Fibroblast of villous mesenchyme (primary cell): ENCODE measurements around the gene IQCH. TPM values are rescaled to one million over a fixed set of nuclear protein-coding genes. Genes with fewer than 3 reads are reported as not detected.

ENCODE experiments used
- DNase-seq: peaks from one replicate; pipeline ENCODE4 v3.0.0-alpha.2; 2010; ENCODE audit warnings: low read depth
- H3K4me3 ChIP-seq: 2 replicates; pipeline ENCODE4 v1.5.1; 2011; ENCODE audit warnings: low read depth, mild to moderate bottlenecking, low read length
- CTCF ChIP-seq: IDR thresholded peaks from 2 replicates; pipeline ENCODE4 v1.5.1; 2012; ENCODE audit warnings: low read depth, mild to moderate bottlenecking, low read length; ENCODE audit not compliant: insufficient read depth
- total RNA-seq: library from RNA; depleted of rRNA; stranded (reverse); fragments of >200 nt; gene quantifications from 2 replicates; pipeline ENCODE4 v1.2.3, GENCODE V29; 2012

Gene IQCH
- 2.6 and 4.7 TPM in 2 replicates for total RNA-seq

GRCh38 chr15:67254238-67255175, at the start of gene IQCH, which contains the start of gene AAGAB:
TSS of gene IQCH (plus strand) at chr15:67254786. CDS start at chr15:67254897, 111 bp downstream.
TSS of gene AAGAB (minus strand) at chr15:67254661. CDS start at chr15:67254631, 30 bp downstream.
- TF ChIP-seq CTCF: no peak

GRCh38 chr15:67207555-67208207, 46.9 kb upstream of the IQCH start:
- TF ChIP-seq CTCF: no peak
- H3K4me3 ChIP-seq: no peak overlapping the region
- DNase-seq: no peak

More at GRCh38 chr15:67254238-67255175, at the start of gene IQCH, which contains the start of gene AAGAB:
- peak within 1 kb of the TSS; percentile 97 for H3K4me3 ChIP-seq
- DNase-seq: peak; percentile 98

DNA sequence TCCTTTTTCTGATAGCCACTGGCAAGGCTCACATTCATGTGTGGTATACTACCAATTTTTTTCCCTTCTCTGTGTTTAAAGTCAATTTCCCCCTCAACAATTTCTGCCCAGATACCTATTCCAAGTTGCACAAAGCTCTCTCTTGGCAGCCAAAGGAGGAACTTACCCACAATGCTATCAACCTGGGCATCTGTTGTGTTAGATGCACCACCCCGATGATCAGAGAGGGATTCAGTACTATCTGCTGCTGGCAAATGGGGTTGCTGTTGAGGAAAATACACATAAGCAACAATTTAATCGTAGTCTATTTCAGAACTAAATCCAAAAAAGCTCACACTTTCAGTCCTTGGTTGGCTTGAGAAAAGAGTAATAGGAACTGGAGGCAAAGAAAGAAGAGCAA, 46.2 kb upstream of the IQCH start:
- no peak for TF ChIP-seq CTCF
- DNase-seq: no peak
- no peak overlapping the region for H3K4me3 ChIP-seq

DNA sequence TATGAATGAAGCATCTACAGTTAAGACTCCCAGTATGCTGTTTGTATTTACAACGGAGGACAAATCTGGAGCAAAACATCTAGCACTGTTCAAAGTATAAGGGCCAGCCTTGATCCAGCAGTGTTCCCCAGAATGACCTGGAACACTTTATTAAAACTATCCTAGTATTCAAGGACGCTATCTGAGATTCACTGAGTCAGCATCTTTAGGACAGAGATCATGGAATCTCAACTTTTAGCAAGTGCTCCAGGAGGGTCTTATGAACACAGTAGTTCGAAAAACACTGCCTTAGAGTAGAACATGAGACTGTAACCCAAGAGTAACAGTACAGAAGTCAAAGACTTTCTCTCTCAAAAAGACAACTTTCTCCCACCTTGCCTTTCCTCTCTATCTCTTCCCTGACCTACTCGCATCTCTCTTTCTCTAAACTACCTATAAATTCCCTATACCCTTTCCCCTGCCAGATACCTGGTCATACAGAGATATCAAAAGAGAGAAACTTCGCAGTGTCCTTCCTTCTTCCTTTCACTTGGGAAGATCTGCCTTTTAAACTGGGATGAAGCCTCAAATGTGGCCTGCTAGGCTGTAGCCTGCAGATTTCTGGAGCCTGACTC, 43.9 kb upstream of the IQCH start:
- H3K4me3 ChIP-seq: no peak overlapping the region
- no peak for DNase-seq
- no peak for TF ChIP-seq CTCF

DNA sequence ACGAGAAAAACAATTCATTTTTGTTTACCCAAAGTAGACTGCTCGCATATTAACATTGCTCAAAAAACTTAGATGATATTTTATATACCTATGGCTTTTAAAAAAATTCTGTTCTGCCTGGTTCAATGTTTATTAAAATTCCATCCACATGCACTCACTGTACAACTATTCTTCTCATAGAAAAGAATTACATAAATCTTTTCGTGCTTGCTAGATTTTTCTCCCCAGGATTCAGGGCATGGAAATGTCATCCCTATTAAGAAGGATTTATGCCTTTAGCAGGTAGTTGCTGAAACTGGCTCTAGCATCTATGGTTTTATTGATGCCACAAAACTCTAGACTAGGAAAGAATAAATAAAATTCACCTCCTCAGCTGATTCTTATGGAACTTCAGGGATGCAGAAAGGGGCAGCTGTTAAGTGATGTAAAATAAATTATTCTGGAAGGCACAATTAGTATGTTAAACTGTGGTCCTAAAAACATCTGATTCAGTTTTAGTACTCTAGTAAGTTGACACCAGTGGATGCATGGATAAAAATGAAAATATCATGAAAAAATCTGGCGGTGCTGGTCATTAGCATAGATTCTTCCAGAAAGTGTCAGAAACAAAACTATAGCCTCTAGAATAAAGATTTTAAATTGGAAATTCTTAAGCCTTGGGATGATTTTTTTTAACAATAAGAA, 41.8 kb upstream of the IQCH start:
- TF ChIP-seq CTCF: no peak
- no peak for DNase-seq
- no peak overlapping the region for H3K4me3 ChIP-seq

DNA sequence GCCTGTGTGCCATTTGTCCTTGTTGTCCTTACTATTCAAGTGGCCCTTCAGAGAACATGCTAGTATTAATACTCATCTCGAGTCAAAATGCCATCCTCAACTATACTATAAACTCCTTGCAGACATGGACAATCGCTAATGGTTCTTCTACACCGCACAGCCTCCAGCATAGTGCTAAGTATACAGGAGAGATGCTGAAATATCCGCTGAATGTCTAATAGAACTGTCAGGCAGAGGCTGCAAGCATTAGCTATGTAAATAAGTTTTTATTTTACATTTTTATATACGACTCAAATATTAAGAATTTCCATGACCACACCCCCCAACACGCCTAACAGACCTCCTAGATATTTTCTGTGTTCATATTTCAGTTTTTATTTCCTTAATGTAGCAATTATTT, 39.5 kb upstream of the IQCH start:
- DNase-seq: no peak
- TF ChIP-seq CTCF: no peak

More for the DNA sequence above, 39.5 kb upstream of the IQCH start:
- H3K4me3 ChIP-seq: no peak overlapping the region
